Measurements from ENCODE around the gene PRAMEF4.
"Not testable (repeated sequence)": the region's sequence is repeated elsewhere in the genome, so short reads cannot be mapped to it uniquely, and the experiment has no call there.

PRAMEF4 gene

GRCh38 chr1:12833251-12833650 is 52.8 kb downstream of the PRAMEF4 start:
- H3K4me1 ChIP-seq (ENCODE audit: control insufficient read depth, insufficient read depth, low read length); H3K27me3 ChIP-seq (ENCODE audit: control insufficient read depth, insufficient read depth, low read length); H3K36me3 ChIP-seq (ENCODE audit: control insufficient read depth, insufficient read depth, low read length): not testable (repeated sequence)

DNA sequence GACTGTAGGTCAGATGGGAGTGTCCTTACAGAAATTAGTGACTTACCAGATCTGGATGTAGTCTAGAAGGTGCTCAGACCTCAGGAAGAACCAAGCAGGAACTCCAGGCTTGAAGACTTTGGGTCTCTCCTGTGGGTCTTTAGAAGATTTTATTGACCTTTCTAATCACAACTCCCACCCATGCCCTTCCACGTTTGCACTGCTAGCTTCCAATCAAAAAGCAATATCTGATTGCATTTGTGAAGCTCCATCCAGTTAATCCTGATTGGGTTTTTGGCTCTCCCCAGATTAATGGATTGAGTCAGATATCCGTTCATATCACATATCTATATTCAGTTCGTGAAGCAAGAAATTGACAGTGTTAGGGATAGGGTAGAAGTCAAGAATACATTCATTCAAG is 54.7 kb downstream of the PRAMEF4 start, which contains the start of gene PRAMEF11:
PRAMEF11 (minus strand) TSS at position 101 of the 400 bp plus-strand sequence. CDS start 2,621 bp downstream, outside the sequence.
- H3K27me3 ChIP-seq (ENCODE audit: control insufficient read depth, insufficient read depth, low read length); H3K4me1 ChIP-seq (ENCODE audit: control insufficient read depth, insufficient read depth, low read length); H3K9me3 ChIP-seq (ENCODE audit: control insufficient read depth, low read length); H3K36me3 ChIP-seq (ENCODE audit: control insufficient read depth, insufficient read depth, low read length); H3K4me3 ChIP-seq (ENCODE audit: low read length); H3K9ac ChIP-seq (ENCODE audit: low read length): not testable (repeated sequence)

More at GRCh38 chr1:12833251-12833650, 52.8 kb downstream of the PRAMEF4 start:
- H3K9ac ChIP-seq (ENCODE audit: low read length); H3K4me3 ChIP-seq (ENCODE audit: low read length); H3K9me3 ChIP-seq (ENCODE audit: control insufficient read depth, low read length): not testable (repeated sequence)
